ENCODE data around the gene TPPP3. TPM values are rescaled to one million over a fixed set of nuclear protein-coding genes. Genes with fewer than 3 reads are reported as not detected.
"Not testable (repeated sequence)": the region's sequence is repeated elsewhere in the genome, so short reads cannot be mapped to it uniquely, and the experiment has no call there.

Gene TPPP3
- total RNA-seq, 1 donor from 2014 or later, result not detected

- intact Hi-C loops (cut with micrococcal nuclease), result no loop called here
- no peaks in the 10 kb centered on the region for H3K4me1 Mint-ChIP-seq (ENCODE audit: low read depth)
- no peak for DNase-seq (ENCODE audit: low spot score)
- no peaks in the 10 kb centered on the region for H3K9me3 Mint-ChIP-seq
- no peak overlapping the region for H3K27ac Mint-ChIP-seq
- peaks cover 26% of the 10 kb centered on the region for H3K27me3 Mint-ChIP-seq (ENCODE audit: insufficient read depth)
- no peak overlapping the region for H3K4me3 Mint-ChIP-seq
- no peaks in the 10 kb centered on the region for H3K36me3 Mint-ChIP-seq (ENCODE audit: low read depth)
Measured at GRCh38 chr16:67388191-67388590, 5.1 kb downstream of the TPPP3 start.

- H3K4me3 Mint-ChIP-seq, result no peak overlapping the region
- H3K27ac Mint-ChIP-seq, result no peak overlapping the region
- DNase-seq (ENCODE audit: low spot score), result no peak
- H3K36me3 Mint-ChIP-seq (ENCODE audit: low read depth), result no peaks in the 10 kb centered on the region
- no peaks in the 10 kb centered on the region for H3K9me3 Mint-ChIP-seq
- H3K4me1 Mint-ChIP-seq (ENCODE audit: low read depth), result no peaks in the 10 kb centered on the region
- intact Hi-C loops (cut with micrococcal nuclease), result no loop called here
- peaks cover 23% of the 10 kb centered on the region for H3K27me3 Mint-ChIP-seq (ENCODE audit: insufficient read depth)
Measured at GRCh38 chr16:67387479-67388079, 5.7 kb downstream of the TPPP3 start.

GRCh38 chr16:67386861-67387455 lies 6.3 kb downstream of the TPPP3 start:
- Mint-ChIP-seq H3K9me3 (no peaks in the 10 kb centered on the region), H3K27me3 (ENCODE audit: insufficient read depth) (peaks cover 17% of the 10 kb centered on the region), H3K4me3 (no peak overlapping the region), H3K4me1 (ENCODE audit: low read depth) (no peaks in the 10 kb centered on the region), H3K27ac (no peak overlapping the region), H3K36me3 (ENCODE audit: low read depth) (no peaks in the 10 kb centered on the region)
- DNase-seq (ENCODE audit: low spot score), result no peak
- intact Hi-C loops (cut with micrococcal nuclease), result no loop called here

GRCh38 chr16:67384778-67385510 lies 8.4 kb downstream of the TPPP3 start:
- no peak overlapping the region for H3K27ac Mint-ChIP-seq
- H3K36me3 Mint-ChIP-seq (ENCODE audit: low read depth), result no peaks in the 10 kb centered on the region
- H3K27me3 Mint-ChIP-seq (ENCODE audit: insufficient read depth), result peaks cover 13% of the 10 kb centered on the region
- intact Hi-C loops (cut with micrococcal nuclease), result no loop called here
- no peak overlapping the region for H3K4me3 Mint-ChIP-seq
- no peaks in the 10 kb centered on the region for H3K9me3 Mint-ChIP-seq
- H3K4me1 Mint-ChIP-seq (ENCODE audit: low read depth), result no peaks in the 10 kb centered on the region
- DNase-seq (ENCODE audit: low spot score), result no peak

- DNase-seq (ENCODE audit: low spot score), result no peak
- Mint-ChIP-seq H3K27ac (no peak overlapping the region), H3K36me3 (ENCODE audit: low read depth) (no peaks in the 10 kb centered on the region), H3K9me3 (no peaks in the 10 kb centered on the region), H3K27me3 (ENCODE audit: insufficient read depth) (peaks cover 13% of the 10 kb centered on the region), H3K4me1 (ENCODE audit: low read depth) (no peaks in the 10 kb centered on the region), H3K4me3 (no peak overlapping the region)
- intact Hi-C loops (cut with micrococcal nuclease), result no loop called here
Measured at GRCh38 chr16:67383284-67383683, 10.0 kb downstream of the TPPP3 start.

- Mint-ChIP-seq H3K27me3 (ENCODE audit: insufficient read depth) (peaks cover 6% of the 10 kb centered on the region), H3K36me3 (ENCODE audit: low read depth) (no peaks in the 10 kb centered on the region), H3K4me1 (ENCODE audit: low read depth) (no peaks in the 10 kb centered on the region), H3K27ac (no peak overlapping the region), H3K4me3 (no peak overlapping the region), H3K9me3 (no peaks in the 10 kb centered on the region)
- intact Hi-C loops (cut with micrococcal nuclease), result no loop called here
- no peak for DNase-seq (ENCODE audit: low spot score)
Measured at GRCh38 chr16:67378642-67379041, 14.7 kb downstream of the TPPP3 start.

- H3K4me3 Mint-ChIP-seq; H3K27me3 Mint-ChIP-seq (ENCODE audit: insufficient read depth); H3K9me3 Mint-ChIP-seq; intact Hi-C loops (cut with micrococcal nuclease); H3K27ac Mint-ChIP-seq; DNase-seq (ENCODE audit: low spot score); H3K36me3 Mint-ChIP-seq (ENCODE audit: low read depth); H3K4me1 Mint-ChIP-seq (ENCODE audit: low read depth): not testable (repeated sequence)
Measured at GRCh38 chr16:67376012-67376411, 17.3 kb downstream of the TPPP3 start.

- Mint-ChIP-seq H3K4me3 (no peak overlapping the region), H3K27me3 (ENCODE audit: insufficient read depth) (peaks cover 2% of the 10 kb centered on the region), H3K9me3 (no peaks in the 10 kb centered on the region), H3K36me3 (ENCODE audit: low read depth) (no peaks in the 10 kb centered on the region), H3K27ac (no peak overlapping the region), H3K4me1 (ENCODE audit: low read depth) (no peaks in the 10 kb centered on the region)
- DNase-seq (ENCODE audit: low spot score), result no peak
- intact Hi-C loops (cut with micrococcal nuclease), result no loop called here
Measured at GRCh38 chr16:67372664-67373063, 20.6 kb downstream of the TPPP3 start.

- H3K27me3 Mint-ChIP-seq (ENCODE audit: insufficient read depth), result no peaks in the 10 kb centered on the region
- no peaks in the 10 kb centered on the region for H3K36me3 Mint-ChIP-seq (ENCODE audit: low read depth)
- H3K4me1 Mint-ChIP-seq (ENCODE audit: low read depth), result no peaks in the 10 kb centered on the region
- H3K9me3 Mint-ChIP-seq, result no peaks in the 10 kb centered on the region
- H3K27ac Mint-ChIP-seq, result no peak overlapping the region
- intact Hi-C loops (cut with micrococcal nuclease), result no loop called here
- no peak overlapping the region for H3K4me3 Mint-ChIP-seq
- DNase-seq (ENCODE audit: low spot score), result no peak
Measured at GRCh38 chr16:67370661-67371060, 22.6 kb downstream of the TPPP3 start.

GRCh38 chr16:67364600-67365235 lies 28.6 kb downstream of the TPPP3 start:
- H3K9me3 Mint-ChIP-seq, result no peaks in the 10 kb centered on the region
- H3K4me1 Mint-ChIP-seq (ENCODE audit: low read depth), result peaks cover 6% of the 10 kb centered on the region
- no peaks in the 10 kb centered on the region for H3K36me3 Mint-ChIP-seq (ENCODE audit: low read depth)
- H3K27ac Mint-ChIP-seq, result no peak overlapping the region
- H3K4me3 Mint-ChIP-seq, result no peak overlapping the region
- peaks cover 10% of the 10 kb centered on the region for H3K27me3 Mint-ChIP-seq (ENCODE audit: insufficient read depth)
- no peak for DNase-seq (ENCODE audit: low spot score)
- intact Hi-C loops (cut with micrococcal nuclease), result no loop called here

GRCh38 chr16:67361038-67361437 lies 32.3 kb downstream of the TPPP3 start:
- no peak overlapping the region for H3K27ac Mint-ChIP-seq
- peaks cover 6% of the 10 kb centered on the region for H3K4me1 Mint-ChIP-seq (ENCODE audit: low read depth)
- H3K27me3 Mint-ChIP-seq (ENCODE audit: insufficient read depth), result peaks cover 17% of the 10 kb centered on the region
- intact Hi-C loops (cut with micrococcal nuclease), result no loop called here
- no peaks in the 10 kb centered on the region for H3K9me3 Mint-ChIP-seq
- no peak overlapping the region for H3K4me3 Mint-ChIP-seq
- no peak for DNase-seq (ENCODE audit: low spot score)
- H3K36me3 Mint-ChIP-seq (ENCODE audit: low read depth), result no peaks in the 10 kb centered on the region

- H3K4me3 Mint-ChIP-seq; H3K9me3 Mint-ChIP-seq; H3K36me3 Mint-ChIP-seq (ENCODE audit: low read depth); H3K4me1 Mint-ChIP-seq (ENCODE audit: low read depth); intact Hi-C loops (cut with micrococcal nuclease); DNase-seq (ENCODE audit: low spot score); H3K27ac Mint-ChIP-seq: not testable (repeated sequence)
- peaks cover 19% of the 10 kb centered on the region for H3K27me3 Mint-ChIP-seq (ENCODE audit: insufficient read depth)
Measured at GRCh38 chr16:67359540-67360269, 33.6 kb downstream of the TPPP3 start.
